ENCODE results near the gene PGPEP1.

DNA sequence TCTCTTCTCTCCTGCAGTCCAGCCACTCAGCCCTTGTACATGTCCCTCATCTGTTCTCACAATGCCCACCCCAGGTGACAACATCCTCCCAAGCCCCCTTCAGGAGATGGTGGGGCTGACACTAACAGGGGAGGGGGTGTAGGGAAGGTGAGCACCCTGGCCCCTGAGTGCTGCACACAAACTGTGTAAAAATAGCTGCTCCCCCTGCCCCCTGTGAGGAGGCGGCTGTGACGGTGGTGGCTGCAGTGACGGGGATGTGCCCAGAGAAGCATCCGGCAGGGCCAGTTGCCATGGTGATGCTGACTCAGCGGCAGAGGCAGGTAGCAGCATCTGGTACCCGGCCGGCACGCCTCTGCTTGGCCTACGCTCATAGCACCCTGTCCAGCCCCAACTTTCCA is 45.9 kb upstream of the PGPEP1 start:
- no peak for TF ChIP-seq POLR2A (IDR thresholded peaks at IDR 0.05)
- TF ChIP-seq, protein P1, sequence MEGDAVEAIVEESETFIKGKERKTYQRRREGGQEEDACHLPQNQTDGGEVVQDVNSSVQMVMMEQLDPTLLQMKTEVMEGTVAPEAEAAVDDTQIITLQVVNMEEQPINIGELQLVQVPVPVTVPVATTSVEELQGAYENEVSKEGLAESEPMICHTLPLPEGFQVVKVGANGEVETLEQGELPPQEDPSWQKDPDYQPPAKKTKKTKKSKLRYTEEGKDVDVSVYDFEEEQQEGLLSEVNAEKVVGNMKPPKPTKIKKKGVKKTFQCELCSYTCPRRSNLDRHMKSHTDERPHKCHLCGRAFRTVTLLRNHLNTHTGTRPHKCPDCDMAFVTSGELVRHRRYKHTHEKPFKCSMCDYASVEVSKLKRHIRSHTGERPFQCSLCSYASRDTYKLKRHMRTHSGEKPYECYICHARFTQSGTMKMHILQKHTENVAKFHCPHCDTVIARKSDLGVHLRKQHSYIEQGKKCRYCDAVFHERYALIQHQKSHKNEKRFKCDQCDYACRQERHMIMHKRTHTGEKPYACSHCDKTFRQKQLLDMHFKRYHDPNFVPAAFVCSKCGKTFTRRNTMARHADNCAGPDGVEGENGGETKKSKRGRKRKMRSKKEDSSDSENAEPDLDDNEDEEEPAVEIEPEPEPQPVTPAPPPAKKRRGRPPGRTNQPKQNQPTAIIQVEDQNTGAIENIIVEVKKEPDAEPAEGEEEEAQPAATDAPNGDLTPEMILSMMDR (IDR thresholded peaks at IDR 0.05): no peak

All from testis (tissue), 2 donors.